WI38 (cell line): Measurements from ENCODE around the gene NR2C1.

Source experiments
- H3K4me3 ChIP-seq: 2 replicates; pipeline ENCODE4 v1.5.1; 2011; ENCODE audit warnings: low read depth, mild to moderate bottlenecking, control low read depth, low read length
- TF ChIP-seq, protein P1 (sequence below): IDR thresholded peaks from 2 replicates; pipeline ENCODE4 v1.5.1; 2012; ENCODE audit warnings: low read depth, mild to moderate bottlenecking, control low read depth, low read length

NR2C1 gene

DNA sequence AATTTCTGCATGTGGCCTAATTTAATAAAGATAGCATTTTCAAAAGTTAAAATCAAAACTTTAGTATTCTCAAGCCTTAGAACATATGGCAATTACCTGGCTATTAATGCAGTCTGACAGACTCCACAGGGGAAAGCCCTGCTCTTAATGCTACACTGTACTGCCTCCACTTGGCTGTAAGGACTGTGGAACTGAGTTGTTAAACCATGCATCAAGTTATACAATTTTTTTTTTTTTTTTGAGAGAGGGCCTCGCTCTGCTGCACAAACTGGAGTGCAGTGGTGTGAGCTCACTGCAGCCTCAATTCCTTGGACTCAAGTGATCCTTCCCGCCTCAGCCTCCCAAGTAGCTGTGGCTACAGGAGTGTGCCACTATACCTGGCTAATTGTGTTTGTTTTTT is 50.9 kb downstream of the NR2C1 start:
- TF ChIP-seq, protein P1, sequence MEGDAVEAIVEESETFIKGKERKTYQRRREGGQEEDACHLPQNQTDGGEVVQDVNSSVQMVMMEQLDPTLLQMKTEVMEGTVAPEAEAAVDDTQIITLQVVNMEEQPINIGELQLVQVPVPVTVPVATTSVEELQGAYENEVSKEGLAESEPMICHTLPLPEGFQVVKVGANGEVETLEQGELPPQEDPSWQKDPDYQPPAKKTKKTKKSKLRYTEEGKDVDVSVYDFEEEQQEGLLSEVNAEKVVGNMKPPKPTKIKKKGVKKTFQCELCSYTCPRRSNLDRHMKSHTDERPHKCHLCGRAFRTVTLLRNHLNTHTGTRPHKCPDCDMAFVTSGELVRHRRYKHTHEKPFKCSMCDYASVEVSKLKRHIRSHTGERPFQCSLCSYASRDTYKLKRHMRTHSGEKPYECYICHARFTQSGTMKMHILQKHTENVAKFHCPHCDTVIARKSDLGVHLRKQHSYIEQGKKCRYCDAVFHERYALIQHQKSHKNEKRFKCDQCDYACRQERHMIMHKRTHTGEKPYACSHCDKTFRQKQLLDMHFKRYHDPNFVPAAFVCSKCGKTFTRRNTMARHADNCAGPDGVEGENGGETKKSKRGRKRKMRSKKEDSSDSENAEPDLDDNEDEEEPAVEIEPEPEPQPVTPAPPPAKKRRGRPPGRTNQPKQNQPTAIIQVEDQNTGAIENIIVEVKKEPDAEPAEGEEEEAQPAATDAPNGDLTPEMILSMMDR = no peak
- H3K4me3 ChIP-seq = no peak overlapping the region

DNA sequence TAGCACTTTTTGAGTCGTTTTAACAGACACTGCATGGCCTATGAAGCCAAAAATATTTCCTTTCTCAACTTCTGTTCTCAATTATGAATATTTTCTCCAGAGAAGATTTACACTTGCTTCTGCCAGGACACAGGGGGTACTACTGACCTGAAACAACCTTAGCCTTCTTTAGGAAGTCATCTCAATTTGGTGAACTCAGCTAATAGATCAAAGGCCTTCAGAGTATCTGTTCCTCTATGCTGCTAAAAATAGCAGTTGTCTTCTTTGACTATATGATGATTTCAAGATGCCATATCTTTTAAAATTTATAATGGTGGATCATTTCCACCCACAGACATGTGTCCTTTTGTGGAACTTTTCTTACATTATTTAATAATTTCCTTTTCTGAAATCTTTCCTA is 55.9 kb downstream of the NR2C1 start:
- TF ChIP-seq, protein P1 = no peak
- no peak overlapping the region for H3K4me3 ChIP-seq

DNA sequence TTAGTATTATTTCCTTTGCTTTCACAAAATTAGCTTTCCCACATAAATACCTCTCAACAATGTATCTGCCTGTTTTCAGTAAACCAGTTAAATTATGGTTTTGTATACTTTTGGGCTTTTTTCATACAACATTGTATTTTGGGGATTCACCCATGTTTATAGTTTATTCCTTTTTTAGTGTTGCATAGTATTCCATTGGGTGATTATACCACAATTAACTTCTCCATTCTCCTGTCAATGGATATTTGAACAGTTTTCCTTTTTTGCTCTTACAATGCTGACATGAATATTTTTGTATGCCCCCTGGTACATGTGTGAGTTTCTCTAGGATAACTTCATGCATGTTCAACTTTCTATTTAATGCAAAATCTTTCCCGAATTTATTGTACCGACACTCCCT is 57.3 kb downstream of the NR2C1 start:
- H3K4me3 ChIP-seq = no peak overlapping the region
- TF ChIP-seq, protein P1 = no peak

DNA sequence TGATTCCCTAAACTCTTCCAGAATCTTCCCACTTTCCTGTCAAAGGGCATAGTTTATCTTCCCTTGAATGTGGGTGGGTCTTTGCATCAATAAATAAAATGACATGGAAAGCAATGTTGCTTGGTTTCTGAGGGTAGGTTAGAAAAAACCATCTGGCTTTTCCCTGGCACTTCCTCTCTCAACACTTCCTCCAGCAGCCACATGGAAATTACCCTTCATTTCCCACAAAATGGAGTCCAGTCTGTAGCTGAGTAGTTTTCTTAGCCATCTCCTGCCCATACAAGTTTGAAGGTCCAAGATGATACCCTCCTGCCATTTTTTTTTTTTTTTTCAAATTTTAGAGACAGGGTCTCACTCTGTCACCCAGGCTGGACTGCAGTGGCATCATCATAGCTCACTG is 58.9 kb downstream of the NR2C1 start:
- TF ChIP-seq, protein P1 = no peak
- no peak overlapping the region for H3K4me3 ChIP-seq

DNA sequence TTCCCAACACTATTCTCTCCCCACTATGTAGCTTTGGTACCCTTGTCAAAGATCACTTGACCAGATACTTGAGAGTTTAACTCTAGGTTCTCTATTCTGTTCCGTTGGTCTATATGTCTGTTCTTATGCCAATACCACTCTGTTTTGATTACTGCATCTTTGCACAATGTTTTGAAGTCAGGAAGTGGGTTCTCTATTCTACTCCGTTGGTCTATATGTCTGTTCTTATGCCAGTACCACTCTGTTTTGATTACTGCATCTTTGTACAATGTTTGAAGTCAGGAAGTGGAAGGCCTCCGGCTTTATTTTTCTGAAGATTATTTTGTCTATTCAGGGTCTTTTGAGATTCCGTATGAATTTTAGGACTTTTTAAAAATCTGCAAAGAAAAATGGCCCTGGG is 67.2 kb downstream of the NR2C1 start:
- TF ChIP-seq, protein P1 = no peak
- no peak overlapping the region for H3K4me3 ChIP-seq

DNA sequence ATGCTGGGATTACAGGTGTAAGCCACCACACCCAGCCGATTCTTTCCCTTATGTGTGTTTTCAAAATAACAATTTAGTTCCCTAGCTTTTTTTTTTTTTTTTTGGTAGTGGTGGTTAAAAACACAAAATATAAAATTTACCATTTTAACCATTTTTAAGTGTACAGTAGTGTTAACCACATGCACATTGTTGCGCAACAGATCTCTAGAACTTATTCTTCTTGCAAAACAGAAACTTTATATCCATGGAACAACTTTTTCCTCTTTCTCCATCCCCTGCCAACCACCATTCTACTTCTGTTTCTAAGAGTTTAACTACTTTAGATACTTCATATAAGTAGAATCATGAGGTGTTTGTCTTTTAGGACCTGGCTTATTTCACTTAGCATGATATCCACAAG is 68.8 kb downstream of the NR2C1 start:
- TF ChIP-seq, protein P1 = no peak

DNA sequence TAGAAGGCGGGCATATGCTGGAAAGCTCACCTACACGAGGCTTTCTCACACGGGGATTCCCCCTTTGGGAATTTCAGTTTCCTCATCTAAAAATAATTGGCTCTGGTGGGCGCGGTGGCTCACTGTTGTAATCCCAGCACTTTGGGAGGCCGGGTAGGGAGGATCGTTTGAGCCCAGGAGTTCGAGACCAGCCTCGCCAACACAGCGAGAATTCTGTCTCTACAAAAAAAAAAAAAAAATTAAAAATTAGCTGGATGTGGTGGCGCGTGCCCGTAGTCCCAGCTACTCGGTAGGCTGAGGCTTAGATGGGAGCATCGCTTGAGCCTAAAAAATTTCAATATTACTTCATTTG is 69.5 kb downstream of the NR2C1 start:
- H3K4me3 ChIP-seq = peak overlapping the region; percentile 80
- TF ChIP-seq, protein P1 = no peak

More for the DNA sequence above, 68.8 kb downstream of the NR2C1 start:
- no peak overlapping the region for H3K4me3 ChIP-seq
